Measurements from ENCODE around the gene OLFML2A. TPM values are rescaled to one million over a fixed set of nuclear protein-coding genes. Genes with fewer than 3 reads are reported as not detected.

Gene OLFML2A
- total RNA-seq, 4 donors from 2014 or later: 39.0 to 98.9 (median 60.3) TPM

DNA sequence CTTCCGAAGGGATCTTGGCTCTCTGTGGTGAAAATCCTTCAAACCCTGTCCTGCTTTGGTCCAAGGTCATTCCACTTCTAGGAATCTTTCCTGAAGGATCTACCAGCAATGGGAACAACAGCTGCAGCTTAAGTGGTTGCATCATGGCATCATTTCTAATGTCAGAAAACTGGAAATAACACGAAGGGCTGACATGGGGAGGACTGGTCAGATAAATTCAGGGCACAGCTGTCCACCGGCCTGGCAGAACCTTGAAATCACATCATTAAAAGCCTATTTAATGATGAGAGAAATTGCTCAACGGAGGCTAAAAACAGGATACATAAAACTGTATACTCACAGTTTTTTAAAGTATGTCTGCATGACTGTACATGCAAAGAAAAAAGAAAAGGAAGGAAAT is 28.3 kb downstream of the OLFML2A start:
- DNase-seq (ENCODE audit: extremely low spot score): no peak
- Histone ChIP-seq H3K4me1 (peaks cover 7 to 12% (median 9%) of the 10 kb centered on the region in 4 donors), H3K4me3 (no peak overlapping the region), H3K27me3 (no peaks in the 10 kb centered on the region), H3K9me3 (no peaks in the 10 kb centered on the region), H3K36me3 (peaks cover 0 to 47% (median 27%) of the 10 kb centered on the region in 4 donors), H3K27ac (replicated peaks in 1 of 4) (no peak overlapping the region)
- intact Hi-C loops (cut with DNase I): no loop called here
- TF ChIP-seq POLR2A (IDR thresholded peaks at IDR 0.05; ENCODE audit: low read depth) (no peak), POLR2AphosphoS5 (IDR thresholded peaks at IDR 0.05) (no peak), EP300 (IDR thresholded peaks at IDR 0.05) (no peak), CTCF (IDR thresholded peaks at IDR 0.05) (no peak)
- 61% methylated on average over 4 of the region's 4 CpGs for WGBS

GRCh38 chr9:124808246-124808956 is 31.5 kb downstream of the OLFML2A start:
- H3K4me1 ChIP-seq: peaks cover 13 to 33% (median 32%) of the 10 kb centered on the region in 4 donors
- peaks cover 0 to 40% (median 25%) of the 10 kb centered on the region in 4 donors for H3K36me3 ChIP-seq
- no peak for DNase-seq (ENCODE audit: extremely low spot score)
- 92% methylated on average over 9 of the region's 12 CpGs for WGBS
- no peak overlapping the region for H3K27ac ChIP-seq (replicated peaks in 1 of 4)
- H3K27me3 ChIP-seq: no peaks in the 10 kb centered on the region
- no peak overlapping the region for H3K4me3 ChIP-seq
- intact Hi-C loops (cut with DNase I): no loop called here
- no peaks in the 10 kb centered on the region for H3K9me3 ChIP-seq
- TF ChIP-seq POLR2A (IDR thresholded peaks at IDR 0.05; ENCODE audit: low read depth): no peak
- TF ChIP-seq POLR2AphosphoS5 (IDR thresholded peaks at IDR 0.05): no peak
- TF ChIP-seq CTCF (IDR thresholded peaks at IDR 0.05): no peak
- TF ChIP-seq EP300 (IDR thresholded peaks at IDR 0.05): no peak

GRCh38 chr9:124809211-124809610 is 32.3 kb downstream of the OLFML2A start:
- H3K36me3 ChIP-seq: peaks cover 0 to 34% (median 25%) of the 10 kb centered on the region in 4 donors
- no peak for TF ChIP-seq CTCF (IDR thresholded peaks at IDR 0.05)
- TF ChIP-seq POLR2AphosphoS5 (IDR thresholded peaks at IDR 0.05): no peak
- TF ChIP-seq EP300 (IDR thresholded peaks at IDR 0.05): no peak
- TF ChIP-seq POLR2A (IDR thresholded peaks at IDR 0.05; ENCODE audit: low read depth): no peak
- H3K4me1 ChIP-seq: peaks cover 13 to 41% (median 36%) of the 10 kb centered on the region in 4 donors
- WGBS: 98% methylated on average over 6 of the region's 6 CpGs
- no peaks in the 10 kb centered on the region for H3K9me3 ChIP-seq
- H3K27ac ChIP-seq (replicated peaks in 1 of 4): no peak overlapping the region
- intact Hi-C loops (cut with DNase I): no loop called here
- no peak for DNase-seq (ENCODE audit: extremely low spot score)
- H3K4me3 ChIP-seq: no peak overlapping the region
- H3K27me3 ChIP-seq: no peaks in the 10 kb centered on the region

- Histone ChIP-seq H3K9me3 (no peaks in the 10 kb centered on the region), H3K4me1 (peaks cover 13 to 41% (median 36%) of the 10 kb centered on the region in 4 donors), H3K4me3 (no peak overlapping the region), H3K27ac (replicated peaks in 1 of 4) (peak overlapping the region; percentile 68 to 81 (median 74)), H3K27me3 (no peaks in the 10 kb centered on the region), H3K36me3 (peaks cover 0 to 34% (median 22%) of the 10 kb centered on the region in 4 donors)
- 94% methylated on average over 38 of the region's 60 CpGs for WGBS
- TF ChIP-seq POLR2A (IDR thresholded peaks at IDR 0.05; ENCODE audit: low read depth): no peak
- TF ChIP-seq CTCF (IDR thresholded peaks at IDR 0.05): no peak
- no peak for TF ChIP-seq POLR2AphosphoS5 (IDR thresholded peaks at IDR 0.05)
- no peak for TF ChIP-seq EP300 (IDR thresholded peaks at IDR 0.05)
- intact Hi-C loops (cut with DNase I): loop anchor here (5.0 kb wide), 1 partner anchor 33 kb away; the partner anchor contains the start of gene OLFML2A
- no peak for DNase-seq (ENCODE audit: extremely low spot score)
Observed at GRCh38 chr9:124809741-124810500, 33.0 kb downstream of the OLFML2A start.

Measured in esophagus muscularis mucosa (tissue), 4 donors.